Stomach (tissue), 9 donors: ENCODE results near the gene DDX50. TPM values are rescaled to one million over a fixed set of nuclear protein-coding genes. Genes with fewer than 3 reads are reported as not detected.
"Not testable (repeated sequence)": the region's sequence is repeated elsewhere in the genome, so short reads cannot be mapped to it uniquely, and the experiment has no call there.

Experiments
- DNase-seq, 2 donors: peaks; one replicate each; pipeline versions ENCODE4 v3.0.0 to v3.0.0-alpha.2; 2013 to 2019
- H3K27ac ChIP-seq, 5 donors: fragments of 200-600 bp in 4 of 5; sonication (generic) in 4 of 5; one replicate each; pipeline ENCODE4 v1.5.1; 2013 to 2019; ENCODE audit warnings: mild to moderate bottlenecking in 1 of 5, moderate library complexity in 1 of 5
- H3K27me3 ChIP-seq, 3 donors: fragments of 200-600 bp; sonication (generic); one replicate each; pipeline ENCODE4 v1.5.1; 2017 to 2019; ENCODE audit warnings: mixed run types in 1 of 3
- H3K36me3 ChIP-seq, 4 donors: fragments of 200-600 bp; sonication (generic); 1 replicate in 3 of 4; 2 replicates in 1 of 4; pipeline ENCODE4 v1.5.1; 2016 to 2019
- H3K4me1 ChIP-seq, 4 donors: fragments of 200-600 bp; sonication (generic); one replicate each; pipeline ENCODE4 v1.5.1; 2016 to 2019
- H3K4me3 ChIP-seq, 4 donors: fragments of 200-600 bp; sonication (generic) in 3 of 4; one replicate each; pipeline ENCODE4 v1.5.1; 2016 to 2019; ENCODE audit warnings: mild to moderate bottlenecking in 1 of 4
- H3K9me3 ChIP-seq, 4 donors: fragments of 200-600 bp; sonication (generic); one replicate each; pipeline ENCODE4 v1.5.1; 2016 to 2019
- EP300 ChIP-seq: sonication (generic); formaldehyde crosslinking; IDR thresholded peaks from one replicate; pipeline ENCODE4 v1.6.1; 2017; ENCODE audit warnings: antibody characterized with exemption
- POLR2A ChIP-seq, 4 donors: fragments of 450-650 bp; IDR thresholded peaks; one replicate each; pipeline ENCODE4 v1.6.1; 2016; ENCODE audit warnings: antibody characterized with exemption in 4 of 4, control low read depth in 2 of 4, mild to moderate bottlenecking in 1 of 4, moderate library complexity in 1 of 4
- POLR2AphosphoS5 ChIP-seq, 3 donors: sonication (generic); formaldehyde crosslinking; IDR thresholded peaks; one replicate each; pipeline ENCODE4 v1.6.1; 2016; ENCODE audit warnings: antibody characterized with exemption in 3 of 3
- WGBS, 5 donors: extraction: QIAGEN DNeasy Blood & Tissue Kit in 3 of 5; methylation state at CpG; one replicate each; pipeline versions ENCODE4 v1.1.5 to v1.1.7; 2013 to 2018; 5-methylcytosine and 5-hydroxymethylcytosine counted together
- intact Hi-C: fragments of 100-400 bp; cut with DNase I; formaldehyde crosslinking; loops from one replicate; pipeline ENCODE4 v1.15.1; 2023; ENCODE audit warnings: low total_unique reads
- polyA plus RNA-seq, 3 donors: library from polyadenylated mRNA; stranded (reverse); fragments of 200-250 nt; gene quantifications; one replicate each; pipeline ENCODE4 v1.2.3, GENCODE V29; 2013
- total RNA-seq, 5 donors: library from RNA; depleted of rRNA; stranded (reverse); fragments of >200 nt; gene quantifications; one replicate each; pipeline versions ENCODE4 v1.1.0 to v1.2.3, GENCODE V29; 2014 to 2016
- TF ChIP-seq, protein P1 (sequence below), 7 experiments: fragments of 450-650 bp in 4 of 7; fragments of 200-600 bp in 3 of 7; sonication (generic) in 3 of 7; IDR thresholded peaks; one replicate each; pipeline ENCODE4 v1.5.1; 2016 to 2019; ENCODE audit warnings: antibody characterized with exemption in 7 of 7, control low read depth in 2 of 7, mild to moderate bottlenecking in 1 of 7
- donor health status: healthy with polysubstance abuse.
- donor health status: Bipolar disorder and iron deficiency.
- donor health status: healthy.

The DDX50 gene
- total and polyA plus RNA-seq, 8 donors, result 9.3 to 102 (median 29.0) TPM

DNA sequence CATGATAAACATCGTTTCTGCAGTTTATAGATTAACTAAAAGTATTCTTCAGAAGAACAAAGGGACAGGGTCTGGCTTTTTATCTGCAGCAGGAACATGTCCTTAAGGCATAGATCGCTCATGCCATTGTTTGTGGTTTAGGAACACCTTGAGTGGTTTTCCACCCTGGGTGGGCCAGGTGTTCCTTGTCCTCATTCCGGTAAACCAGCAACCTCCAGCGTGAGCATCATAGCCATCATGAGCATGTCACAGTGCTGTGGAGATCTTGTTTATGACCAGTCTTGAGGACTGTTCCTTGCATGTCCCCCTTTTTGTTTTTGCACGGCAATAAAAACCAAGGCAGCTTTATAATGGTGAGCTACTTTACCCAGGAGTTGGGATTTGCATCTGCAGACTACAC lies 39.9 kb upstream of the DDX50 start:
- WGBS, 5 donors, result 92 to 95% (median 94%) methylated on average over 5 of the region's 5 CpGs
- Histone ChIP-seq H3K27ac (no peak overlapping the region), H3K4me1 (peaks cover 0 to 15% (median 0%) of the 10 kb centered on the region in 4 donors), H3K36me3 (peaks cover 0 to 3% (median 0%) of the 10 kb centered on the region in 4 donors), H3K27me3 (no peaks in the 10 kb centered on the region), H3K9me3 (peaks cover 5 to 32% (median 18%) of the 10 kb centered on the region in 4 donors), H3K4me3 (no peak overlapping the region)
- TF ChIP-seq, protein P1, sequence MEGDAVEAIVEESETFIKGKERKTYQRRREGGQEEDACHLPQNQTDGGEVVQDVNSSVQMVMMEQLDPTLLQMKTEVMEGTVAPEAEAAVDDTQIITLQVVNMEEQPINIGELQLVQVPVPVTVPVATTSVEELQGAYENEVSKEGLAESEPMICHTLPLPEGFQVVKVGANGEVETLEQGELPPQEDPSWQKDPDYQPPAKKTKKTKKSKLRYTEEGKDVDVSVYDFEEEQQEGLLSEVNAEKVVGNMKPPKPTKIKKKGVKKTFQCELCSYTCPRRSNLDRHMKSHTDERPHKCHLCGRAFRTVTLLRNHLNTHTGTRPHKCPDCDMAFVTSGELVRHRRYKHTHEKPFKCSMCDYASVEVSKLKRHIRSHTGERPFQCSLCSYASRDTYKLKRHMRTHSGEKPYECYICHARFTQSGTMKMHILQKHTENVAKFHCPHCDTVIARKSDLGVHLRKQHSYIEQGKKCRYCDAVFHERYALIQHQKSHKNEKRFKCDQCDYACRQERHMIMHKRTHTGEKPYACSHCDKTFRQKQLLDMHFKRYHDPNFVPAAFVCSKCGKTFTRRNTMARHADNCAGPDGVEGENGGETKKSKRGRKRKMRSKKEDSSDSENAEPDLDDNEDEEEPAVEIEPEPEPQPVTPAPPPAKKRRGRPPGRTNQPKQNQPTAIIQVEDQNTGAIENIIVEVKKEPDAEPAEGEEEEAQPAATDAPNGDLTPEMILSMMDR (IDR thresholded peaks at IDR 0.05), result no peak
- no peak for TF ChIP-seq POLR2AphosphoS5 (IDR thresholded peaks at IDR 0.05)
- TF ChIP-seq POLR2A (IDR thresholded peaks at IDR 0.05), result no peak
- no peak for TF ChIP-seq EP300
- no peak for DNase-seq
- intact Hi-C loops, result no loop called here

DNA sequence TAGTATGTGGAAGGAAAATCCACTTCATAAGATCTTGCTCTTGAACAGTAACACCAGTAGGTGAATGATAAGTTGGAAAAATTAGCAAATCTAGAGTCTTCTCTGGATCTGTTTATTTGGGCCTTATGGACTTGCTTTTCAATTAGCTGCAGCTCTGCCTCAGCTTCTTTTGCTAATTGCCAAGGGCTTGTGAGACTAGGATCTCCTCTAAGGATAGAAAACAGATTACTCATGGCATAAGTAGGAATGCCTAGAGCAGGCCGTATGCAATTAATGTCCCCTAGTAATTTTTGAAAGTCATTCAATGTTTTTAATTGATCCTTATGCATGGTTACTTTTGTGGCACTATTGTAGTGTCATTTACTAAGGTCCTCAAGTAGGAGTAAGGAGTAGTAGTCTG lies 36.5 kb upstream of the DDX50 start:
- H3K27me3 ChIP-seq, result no peaks in the 10 kb centered on the region
- H3K4me3 ChIP-seq, result no peak overlapping the region
- H3K4me1 ChIP-seq, result peaks cover 0 to 6% (median 0%) of the 10 kb centered on the region in 4 donors
- H3K9me3 ChIP-seq, result peaks cover 5 to 32% (median 18%) of the 10 kb centered on the region in 4 donors
- intact Hi-C loops, result no loop called here
- no peak for TF ChIP-seq POLR2A (IDR thresholded peaks at IDR 0.05)
- TF ChIP-seq EP300, result no peak
- TF ChIP-seq POLR2AphosphoS5 (IDR thresholded peaks at IDR 0.05), result no peak
- TF ChIP-seq, protein P1 (IDR thresholded peaks at IDR 0.05), result no peak
- H3K36me3 ChIP-seq, result peaks cover 0 to 3% (median 0%) of the 10 kb centered on the region in 4 donors
- 89 to 100% (median 97%) methylated on average over 1 of the region's 1 CpG for WGBS, 5 donors
- H3K27ac ChIP-seq, result no peak overlapping the region
- no peak for DNase-seq

DNA sequence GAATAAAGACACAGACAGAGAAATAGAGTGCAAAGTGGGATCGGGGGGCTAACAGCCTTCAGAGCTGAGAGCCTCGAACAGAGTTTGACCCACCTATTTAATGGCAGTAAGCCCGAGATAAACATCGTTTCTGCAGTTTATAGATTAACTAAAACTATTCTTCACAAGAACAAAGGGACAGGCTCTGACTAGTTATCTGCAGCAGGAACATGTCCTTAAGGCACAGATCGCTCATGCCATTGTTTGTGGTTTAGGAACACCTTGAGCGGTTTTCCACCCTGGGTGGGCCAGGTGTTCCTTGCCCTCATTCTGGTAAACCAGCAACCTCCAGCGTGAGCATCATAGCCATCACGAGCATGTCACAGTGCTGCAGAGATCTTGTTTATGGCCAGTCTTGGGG lies 32.9 kb upstream of the DDX50 start:
- H3K27me3 ChIP-seq, H3K4me3 ChIP-seq, intact Hi-C loops, H3K27ac ChIP-seq, H3K36me3 ChIP-seq, DNase-seq, H3K9me3 ChIP-seq: not testable (repeated sequence)
- 92 to 97% (median 95%) methylated on average over 6 to 8 of the region's 8 CpGs for WGBS, 5 donors
- H3K4me1 ChIP-seq, result peaks cover 0 to 38% (median 19%) of the 10 kb centered on the region in 4 donors

DNA sequence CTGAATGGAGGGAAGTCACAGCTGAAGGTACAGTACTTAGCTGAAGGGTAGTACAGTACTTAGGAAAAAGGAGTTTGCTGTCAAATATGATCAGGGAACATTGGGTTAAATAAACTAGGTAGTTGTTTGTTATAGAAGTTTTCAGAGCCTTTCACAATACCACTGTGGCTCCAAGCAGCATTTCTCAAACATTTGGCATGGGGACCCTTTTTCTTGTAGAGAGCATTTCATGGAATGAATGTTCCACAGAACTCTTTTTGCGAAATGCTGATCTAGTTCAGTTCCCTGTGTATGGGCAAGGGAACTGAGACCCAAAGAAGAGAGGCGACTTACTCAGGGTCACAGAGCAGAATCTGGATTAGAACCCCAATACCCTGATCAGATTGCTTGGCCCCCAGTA lies 31.5 kb upstream of the DDX50 start:
- Histone ChIP-seq H3K27me3 (no peaks in the 10 kb centered on the region), H3K27ac (peak overlapping the region in 4 of 5 donors; percentile 56 to 86 (median 66)), H3K36me3 (no peaks in the 10 kb centered on the region), H3K4me1 (peaks cover 0 to 38% (median 19%) of the 10 kb centered on the region in 4 donors), H3K9me3 (no peaks in the 10 kb centered on the region), H3K4me3 (no peak overlapping the region)
- TF ChIP-seq EP300, result no peak
- TF ChIP-seq, protein P1 (IDR thresholded peaks at IDR 0.05), result no peak
- TF ChIP-seq POLR2A (IDR thresholded peaks at IDR 0.05), result no peak
- TF ChIP-seq POLR2AphosphoS5 (IDR thresholded peaks at IDR 0.05), result no peak
- intact Hi-C loops, result no loop called here
- WGBS, 5 donors, result 34 to 84% (median 66%) methylated on average over 2 of the region's 2 CpGs
- DNase-seq, result no peak

DNA sequence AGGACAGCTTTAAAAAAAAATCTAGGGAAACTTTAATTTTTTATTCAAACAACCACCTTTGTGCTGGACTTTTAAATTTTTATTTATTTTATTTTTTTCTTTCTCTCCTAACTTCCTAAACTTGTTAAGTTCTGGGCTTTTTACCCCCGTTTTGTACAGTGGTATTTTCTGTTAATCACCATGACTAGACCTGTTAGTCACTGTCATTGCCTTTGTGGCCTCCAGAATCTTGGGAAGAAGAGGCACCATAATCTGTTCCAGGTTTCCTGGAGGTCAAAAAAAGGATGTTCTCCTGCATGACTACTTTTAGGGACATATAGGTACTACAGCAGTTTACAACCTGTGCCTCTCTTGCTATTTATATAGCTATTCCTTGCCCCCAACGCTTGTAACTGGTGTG lies 31.1 kb upstream of the DDX50 start:
- H3K27me3 ChIP-seq, result no peaks in the 10 kb centered on the region
- intact Hi-C loops, result no loop called here
- H3K4me1 ChIP-seq, result peaks cover 0 to 38% (median 19%) of the 10 kb centered on the region in 4 donors
- no peak overlapping the region for H3K4me3 ChIP-seq
- 85 to 92% (median 88%) methylated on average over 2 of the region's 2 CpGs for WGBS, 5 donors
- H3K27ac ChIP-seq, result peak overlapping the region in 4 of 5 donors; percentile 56 to 86 (median 74)
- no peaks in the 10 kb centered on the region for H3K9me3 ChIP-seq
- no peaks in the 10 kb centered on the region for H3K36me3 ChIP-seq
- DNase-seq, result no peak
- TF ChIP-seq, protein P1 (IDR thresholded peaks at IDR 0.05), result no peak
- TF ChIP-seq POLR2AphosphoS5 (IDR thresholded peaks at IDR 0.05) (no peak), POLR2A (IDR thresholded peaks at IDR 0.05) (no peak), EP300 (no peak)
